ENCODE results near the gene ZNF148.

Gene ZNF148

DNA sequence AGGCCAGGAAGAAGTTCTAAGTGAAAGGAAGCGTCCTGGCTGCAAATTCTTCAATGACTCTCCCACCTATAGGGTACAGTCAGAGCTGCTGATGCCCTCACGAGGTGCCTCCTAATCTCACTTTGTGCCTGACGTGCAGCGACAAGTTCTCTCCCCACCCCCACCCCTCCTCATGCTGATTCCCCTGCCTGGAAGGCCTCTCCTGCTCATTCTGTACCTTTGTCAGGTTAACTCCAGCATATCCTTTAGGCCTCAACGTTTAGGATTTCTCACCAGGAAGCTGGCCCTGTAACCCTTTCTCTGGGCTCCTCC is 187.6 kb downstream of the ZNF148 start:
- no peak for DNase-seq

DNA sequence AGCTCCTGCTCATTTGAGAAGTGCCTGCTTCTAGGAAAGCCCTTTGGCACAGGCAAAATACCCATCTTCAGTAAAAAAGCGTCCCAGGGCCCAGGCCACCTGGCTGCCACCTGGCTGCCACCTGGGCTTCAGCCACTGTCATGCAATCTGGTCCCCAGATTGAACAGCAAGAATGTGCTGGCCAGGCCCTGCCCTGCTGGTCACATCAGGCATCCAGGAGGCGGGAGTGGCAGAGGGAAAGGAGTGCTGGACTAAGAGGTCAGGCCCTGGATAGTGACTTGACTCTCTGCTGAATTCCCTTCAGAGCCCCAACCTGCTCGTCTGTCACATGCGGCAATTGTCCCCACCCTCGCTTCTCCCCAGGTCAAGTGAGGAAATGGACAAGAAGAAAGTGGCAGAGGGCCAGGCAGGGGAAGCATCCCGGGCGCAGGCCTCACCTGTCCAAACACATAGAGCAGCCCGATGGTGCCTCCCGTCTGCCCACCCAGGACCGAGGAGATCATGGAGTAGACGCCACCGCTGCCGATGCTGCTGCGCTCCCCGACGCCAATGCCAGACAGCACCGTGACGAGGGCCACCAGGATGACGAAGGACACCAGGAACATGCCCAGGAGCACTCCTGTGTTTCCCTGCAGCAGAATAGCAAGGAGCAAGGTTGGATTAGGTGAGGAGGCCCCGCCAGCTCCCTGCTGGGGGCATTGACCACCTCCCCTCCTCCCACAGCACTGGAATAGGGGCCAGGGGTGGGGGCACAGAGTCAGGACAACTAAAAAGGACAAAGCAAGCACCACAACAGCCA is 188.1 kb downstream of the ZNF148 start:
- no peak for DNase-seq

DNA sequence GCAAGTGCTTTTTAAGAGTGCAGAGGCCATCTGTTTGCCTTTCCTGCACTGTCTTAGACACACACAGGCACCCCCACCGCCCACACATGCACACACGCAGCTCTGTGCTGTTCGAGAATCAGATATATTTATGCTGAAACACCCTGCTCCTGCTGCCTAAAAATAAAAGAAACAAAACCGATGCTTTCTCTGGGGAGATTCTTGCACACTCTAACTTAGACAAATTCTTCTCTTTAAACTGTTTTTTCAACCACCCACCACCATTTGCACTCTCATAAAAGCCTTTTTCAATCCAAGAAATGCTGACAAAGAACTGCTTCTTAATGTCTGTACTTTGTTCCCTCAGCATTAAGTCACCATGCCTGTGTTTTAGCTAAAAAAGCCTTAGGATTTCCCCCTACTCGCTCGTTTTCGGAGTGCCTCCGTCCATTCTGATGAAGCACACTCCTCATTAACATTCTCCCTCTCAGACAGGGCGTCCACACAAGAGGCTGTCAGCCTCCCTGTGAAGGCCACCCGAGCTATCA is 188.8 kb downstream of the ZNF148 start:
- no peak for DNase-seq

DNA sequence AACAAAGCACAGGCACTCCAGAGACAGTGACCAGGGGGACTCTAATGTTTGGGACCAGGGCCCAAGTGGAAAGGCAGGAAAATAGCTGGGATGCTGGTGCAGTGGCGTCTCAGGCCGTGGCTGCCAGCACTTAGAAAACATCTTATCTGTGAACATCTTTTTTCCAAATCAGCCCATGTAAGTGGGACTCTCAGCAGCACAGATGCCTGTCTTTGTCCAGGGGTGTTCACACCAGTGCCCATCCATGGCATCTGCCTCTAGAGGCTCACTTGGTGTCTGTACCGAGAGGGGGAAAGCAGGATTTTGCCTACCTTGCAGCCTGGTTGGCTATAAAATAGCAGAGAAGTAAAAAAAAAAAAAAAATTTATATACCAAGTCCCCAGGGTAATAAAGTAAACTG is 189.3 kb downstream of the ZNF148 start:
- no peak for DNase-seq

DNA sequence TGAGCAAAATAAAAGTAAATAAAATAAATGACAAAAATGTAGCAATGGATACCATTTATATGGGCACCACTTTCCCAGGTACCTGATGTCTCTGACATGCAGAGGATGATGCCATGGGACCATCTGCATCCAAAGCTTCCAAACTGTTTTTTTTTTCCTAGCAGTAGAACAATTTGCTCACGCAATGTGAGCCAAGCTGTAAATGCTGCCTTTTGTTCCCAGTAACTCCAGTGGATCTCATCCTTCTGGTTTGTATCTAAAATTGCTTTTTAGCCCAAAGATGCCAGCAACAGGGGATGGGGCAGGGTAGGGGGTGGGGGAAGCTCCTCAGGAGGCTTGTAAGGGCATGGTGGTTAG is 195.3 kb downstream of the ZNF148 start:
- DNase-seq = no peak

DNA sequence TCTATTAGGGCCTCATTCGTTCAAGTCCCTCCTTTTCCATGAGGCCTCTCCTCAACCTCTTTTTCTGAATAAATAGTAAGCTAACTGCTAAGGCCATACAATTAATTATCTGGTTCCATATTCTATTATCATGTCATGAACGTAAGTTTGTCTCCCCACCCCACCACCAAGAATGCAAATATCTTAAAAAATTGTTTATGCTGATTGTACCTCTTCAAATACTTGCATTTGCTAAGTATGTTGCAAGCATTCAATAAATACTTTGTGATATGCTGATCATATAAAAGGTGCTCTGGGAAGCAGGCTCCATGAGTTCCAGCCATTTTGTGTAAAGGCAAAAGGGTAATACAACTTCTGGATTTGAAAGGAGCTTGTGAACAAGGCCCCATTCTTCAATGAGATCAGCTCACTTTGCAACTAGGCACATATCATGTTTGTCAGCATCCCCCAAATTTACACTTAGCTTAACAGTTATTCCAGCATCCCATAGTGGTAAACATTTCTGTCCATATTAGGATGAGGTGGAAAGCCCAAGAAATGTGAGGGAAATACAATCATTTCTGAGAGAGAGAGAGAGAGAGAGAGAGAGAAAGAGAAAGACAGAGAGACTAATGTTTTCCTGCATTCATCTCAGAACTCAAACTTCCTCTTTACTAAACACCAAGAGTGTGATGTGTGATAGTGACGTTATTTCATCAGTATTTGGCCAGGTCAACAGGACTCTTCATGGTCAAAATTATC is 195.8 kb downstream of the ZNF148 start:
- DNase-seq = no peak

DNA sequence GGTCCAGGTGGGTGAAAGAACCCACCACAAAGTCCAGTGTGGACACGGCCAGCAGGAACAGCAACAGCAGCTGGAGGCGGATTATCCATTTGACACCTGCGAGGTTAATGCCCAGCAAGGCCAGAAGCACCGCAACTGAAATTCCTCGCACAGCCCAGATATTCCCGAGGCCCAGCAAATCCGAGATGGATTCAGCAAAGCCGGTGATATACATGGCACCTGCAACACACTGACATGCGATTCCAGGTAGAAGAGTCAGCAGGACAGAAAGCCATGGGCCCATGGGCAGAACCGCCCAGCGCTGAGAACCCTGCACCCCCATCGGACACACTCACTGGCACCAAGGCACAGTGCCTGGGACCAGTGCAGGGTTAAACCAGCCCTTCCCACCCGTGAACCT is 197.4 kb downstream of the ZNF148 start:
- DNase-seq = no peak

Measured in NCI-H226 (cell line).